Ramos (cell line): ENCODE results near the gene SMAD3.
"Not testable (repeated sequence)": the region's sequence is repeated elsewhere in the genome, so short reads cannot be mapped to it uniquely, and the experiment has no call there.

Source experiments
- in situ Hi-C: fragments of 300-500 bp; cut with MboI; formaldehyde crosslinking; loops from one replicate; pipeline ENCODE4 v1.14.3; 2022; ENCODE audit warnings: low sequenced_read_pairs; ENCODE audit not compliant: unreplicated experiment

SMAD3 gene

GRCh38 chr15:67150023-67150860, 84.8 kb downstream of the SMAD3 start:
- in situ Hi-C loops = no loop called here

DNA sequence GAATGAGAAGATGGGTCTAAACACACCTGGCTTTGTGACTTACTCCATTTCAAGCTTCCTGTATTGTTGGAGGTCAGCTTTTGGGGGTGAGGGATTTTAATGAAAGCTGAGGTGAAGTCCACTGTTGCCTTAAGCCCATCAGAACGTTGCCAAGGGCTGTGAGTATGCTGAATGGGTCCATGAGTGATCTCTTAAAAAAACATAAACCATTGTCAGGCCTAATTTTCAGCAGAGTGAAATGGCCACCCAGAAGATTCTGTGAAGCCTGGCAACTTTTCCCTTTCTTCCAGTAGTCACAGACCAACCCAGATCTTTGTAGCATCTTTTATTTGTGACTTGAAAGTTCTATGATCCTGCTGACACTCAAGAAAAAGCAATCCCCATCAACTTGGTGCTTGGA, 87.0 kb downstream of the SMAD3 start:
- in situ Hi-C loops = no loop called here

DNA sequence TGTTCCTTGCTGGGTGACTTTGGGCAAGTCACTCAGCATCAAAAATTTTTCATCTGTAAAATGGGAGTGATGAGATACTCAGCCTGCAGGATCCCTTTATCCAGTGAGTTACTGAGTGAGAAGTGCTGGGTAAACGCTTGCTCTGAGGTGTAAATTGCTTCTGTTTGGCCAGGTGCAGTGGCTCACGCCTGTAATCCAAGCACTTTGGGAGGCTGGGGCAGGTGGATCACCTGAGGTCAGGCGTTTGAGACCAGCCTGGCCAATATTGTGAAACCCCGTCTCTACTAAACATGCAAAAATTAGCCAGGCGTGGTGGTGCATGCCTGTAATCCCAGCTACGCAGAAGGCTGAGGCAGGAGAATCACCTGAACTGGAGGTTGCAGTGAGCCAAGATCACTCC, 87.6 kb downstream of the SMAD3 start:
- in situ Hi-C loops = not testable (repeated sequence)

DNA sequence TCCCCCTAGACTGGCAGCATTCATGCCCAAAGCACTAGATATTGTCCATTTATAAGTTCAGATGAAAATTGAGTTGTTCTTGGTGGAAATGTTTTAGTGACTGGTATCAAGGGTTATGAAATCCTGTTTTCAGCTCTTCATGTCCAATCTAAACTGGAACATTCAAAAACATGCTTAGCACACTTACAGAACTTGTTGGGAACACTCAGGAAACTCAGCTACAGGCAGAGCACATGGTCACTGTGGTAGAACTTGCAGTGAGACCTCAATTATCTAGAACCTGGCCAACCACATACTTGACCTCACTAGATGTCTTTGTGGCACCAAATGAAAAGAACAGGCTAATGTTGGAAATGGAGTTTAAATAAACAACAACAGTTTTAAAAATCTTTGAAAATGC, 88.8 kb downstream of the SMAD3 start:
- in situ Hi-C loops = no loop called here

DNA sequence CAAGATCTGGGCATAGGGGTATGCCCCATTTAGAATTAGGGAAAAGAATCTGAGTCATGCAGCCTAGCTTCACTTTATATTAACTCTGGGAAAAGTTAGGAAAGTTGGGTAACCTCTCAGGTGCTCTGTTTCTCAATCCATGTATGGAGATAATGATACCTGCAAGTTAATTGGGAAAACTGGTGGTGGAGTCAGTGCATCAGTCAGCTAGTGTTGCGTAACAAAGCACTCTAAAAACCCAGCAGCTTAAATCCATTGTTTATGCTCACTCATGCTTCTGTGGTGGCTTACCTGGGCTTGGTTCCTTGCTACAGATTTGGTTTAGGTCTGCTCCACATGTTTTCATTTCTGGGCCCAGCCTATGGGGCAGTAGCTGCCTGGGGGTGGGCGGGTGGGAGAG, 91.0 kb downstream of the SMAD3 start:
- in situ Hi-C loops = no loop called here

GRCh38 chr15:67156834-67157233, 91.4 kb downstream of the SMAD3 start:
- in situ Hi-C loops = no loop called here

DNA sequence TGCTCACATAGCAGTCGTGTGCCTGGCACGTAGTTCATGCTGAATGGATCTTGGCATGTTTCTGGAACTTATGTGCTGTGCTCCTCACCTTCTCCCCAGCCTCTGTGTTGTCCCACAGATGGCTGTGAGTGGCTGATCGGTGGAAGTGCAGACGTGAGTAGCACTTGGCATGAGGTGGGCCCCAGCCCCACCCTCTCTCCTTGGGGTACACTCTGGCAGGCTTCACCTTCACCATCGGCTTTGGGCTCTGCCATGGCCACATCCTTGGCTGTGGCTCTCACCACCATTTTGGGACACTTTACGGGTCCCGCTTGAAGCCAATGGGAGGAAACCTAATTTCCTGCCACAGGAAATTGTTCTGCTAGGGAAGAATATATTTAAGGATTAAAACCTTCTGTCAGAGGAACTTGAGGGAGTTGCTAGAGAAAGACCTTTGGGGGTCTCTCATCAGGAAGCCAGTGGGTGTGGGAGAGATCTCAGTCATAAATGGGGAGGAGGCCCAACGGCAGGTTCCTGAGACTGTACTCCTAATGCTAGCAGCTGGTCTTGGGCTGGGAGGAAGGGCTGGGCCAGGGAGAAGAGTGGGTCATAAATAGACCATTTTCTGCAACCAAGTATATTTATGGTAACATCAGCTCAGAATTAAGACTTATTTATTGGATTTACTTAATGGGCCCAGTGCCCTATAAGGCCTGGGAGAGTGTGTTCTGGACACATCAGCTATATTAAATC, 92.3 kb downstream of the SMAD3 start:
- in situ Hi-C loops = no loop called here

DNA sequence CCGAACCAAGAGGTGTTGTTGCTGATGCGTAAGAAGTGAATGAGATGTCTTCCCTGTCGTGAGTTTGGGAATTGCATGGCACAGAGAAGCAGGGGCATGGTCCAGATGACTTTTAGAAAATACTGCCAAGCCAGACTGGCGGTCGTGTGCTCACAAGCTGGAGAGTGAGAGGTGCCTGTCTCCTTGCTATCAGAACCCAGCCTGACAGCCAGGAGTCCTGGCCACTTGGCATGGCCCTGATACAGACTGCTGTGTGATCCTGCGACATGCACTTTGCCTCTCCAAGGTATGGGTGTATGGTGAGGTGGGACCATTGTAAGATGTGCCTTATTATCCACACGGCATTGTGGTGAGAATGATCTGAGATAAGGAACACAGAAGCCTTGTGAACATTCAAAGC, 93.0 kb downstream of the SMAD3 start:
- in situ Hi-C loops = no loop called here

GRCh38 chr15:67161412-67161811, 96.0 kb downstream of the SMAD3 start:
- in situ Hi-C loops = no loop called here

- in situ Hi-C loops = no loop called here
These were observed 96.5 kb downstream of the SMAD3 start for GRCh38 chr15:67161881-67162280.

DNA sequence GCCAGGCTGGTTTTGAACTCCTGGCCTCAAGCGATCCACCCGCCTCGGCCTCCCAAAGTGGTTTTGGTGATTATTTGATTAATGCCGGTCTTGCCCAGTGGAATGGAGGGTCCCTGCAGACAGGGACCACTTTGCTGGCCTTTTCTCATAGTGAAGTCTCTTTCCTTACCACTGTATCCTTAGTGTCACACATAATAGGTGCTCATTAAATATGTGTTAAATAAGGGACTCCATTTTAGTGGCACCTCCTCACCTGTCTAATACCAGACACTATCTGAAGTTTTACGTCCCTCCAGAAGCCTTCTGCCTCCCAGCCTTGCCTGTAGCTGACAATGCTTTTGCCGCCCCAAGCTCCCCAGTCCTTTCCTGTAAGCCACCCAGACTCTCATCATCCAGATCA, 97.8 kb downstream of the SMAD3 start:
- in situ Hi-C loops = no loop called here

GRCh38 chr15:67164401-67164791, 99.0 kb downstream of the SMAD3 start:
- in situ Hi-C loops = no loop called here

DNA sequence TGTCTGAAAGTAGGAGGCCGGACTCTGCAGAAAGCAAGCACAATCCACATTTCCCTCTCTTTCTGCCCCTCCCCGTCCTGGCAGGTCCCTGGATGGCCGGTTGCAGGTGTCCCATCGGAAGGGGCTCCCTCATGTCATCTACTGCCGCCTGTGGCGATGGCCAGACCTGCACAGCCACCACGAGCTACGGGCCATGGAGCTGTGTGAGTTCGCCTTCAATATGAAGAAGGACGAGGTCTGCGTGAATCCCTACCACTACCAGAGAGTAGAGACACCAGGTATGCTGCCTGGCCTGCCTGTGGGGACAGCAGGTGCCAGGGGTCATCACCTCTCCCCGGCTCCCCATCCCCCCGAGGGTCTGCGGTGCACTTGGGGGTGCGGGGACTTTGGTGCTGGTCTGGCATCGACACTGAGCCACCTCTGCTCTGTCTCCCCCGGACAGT, 99.4 kb downstream of the SMAD3 start:
- in situ Hi-C loops = no loop called here

DNA sequence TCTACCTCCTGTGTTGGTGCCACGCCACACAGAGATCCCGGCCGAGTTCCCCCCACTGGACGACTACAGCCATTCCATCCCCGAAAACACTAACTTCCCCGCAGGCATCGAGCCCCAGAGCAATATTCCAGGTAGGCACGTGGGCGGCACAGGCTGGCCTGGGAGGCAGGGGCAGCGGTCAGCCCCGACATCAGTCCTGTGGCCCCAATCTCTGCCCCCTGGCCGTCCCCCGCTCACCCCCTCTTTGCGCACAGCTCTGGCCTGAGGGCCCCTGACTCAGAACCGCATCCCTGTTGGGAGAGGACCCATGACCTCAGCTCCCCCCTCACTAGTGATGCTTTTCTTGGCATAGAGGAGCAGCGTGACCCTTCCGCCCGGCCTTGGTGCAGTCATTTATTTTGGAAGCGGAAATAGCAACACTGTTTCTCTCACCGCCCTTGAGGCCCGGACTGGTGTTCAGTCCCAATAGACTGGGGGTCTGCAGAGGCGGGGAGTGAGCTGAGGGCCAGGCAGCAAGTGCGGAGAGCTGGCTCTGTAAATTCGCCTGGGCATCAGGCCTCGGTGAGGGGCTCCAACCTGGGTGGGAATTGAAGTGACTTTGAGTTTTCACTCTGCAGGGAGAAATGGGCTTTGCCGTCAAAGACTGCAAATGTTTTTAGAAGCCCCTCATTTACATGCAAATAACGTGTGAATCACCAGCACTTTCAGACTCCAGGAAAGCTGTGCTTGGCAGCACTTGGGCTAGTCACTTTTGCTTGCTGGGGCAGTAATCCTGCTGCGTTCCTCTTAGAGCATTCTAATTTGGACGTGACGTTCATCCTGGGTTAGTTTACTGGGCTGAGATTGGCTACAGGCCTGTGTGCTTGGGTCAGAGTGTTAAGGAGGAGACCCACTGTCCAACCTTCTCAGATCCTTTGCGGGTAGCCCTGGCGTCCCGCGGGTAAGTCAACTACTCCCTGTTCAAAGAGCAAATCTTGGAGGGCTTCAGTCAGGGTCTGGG, 100.2 kb downstream of the SMAD3 start:
- in situ Hi-C loops = no loop called here

DNA sequence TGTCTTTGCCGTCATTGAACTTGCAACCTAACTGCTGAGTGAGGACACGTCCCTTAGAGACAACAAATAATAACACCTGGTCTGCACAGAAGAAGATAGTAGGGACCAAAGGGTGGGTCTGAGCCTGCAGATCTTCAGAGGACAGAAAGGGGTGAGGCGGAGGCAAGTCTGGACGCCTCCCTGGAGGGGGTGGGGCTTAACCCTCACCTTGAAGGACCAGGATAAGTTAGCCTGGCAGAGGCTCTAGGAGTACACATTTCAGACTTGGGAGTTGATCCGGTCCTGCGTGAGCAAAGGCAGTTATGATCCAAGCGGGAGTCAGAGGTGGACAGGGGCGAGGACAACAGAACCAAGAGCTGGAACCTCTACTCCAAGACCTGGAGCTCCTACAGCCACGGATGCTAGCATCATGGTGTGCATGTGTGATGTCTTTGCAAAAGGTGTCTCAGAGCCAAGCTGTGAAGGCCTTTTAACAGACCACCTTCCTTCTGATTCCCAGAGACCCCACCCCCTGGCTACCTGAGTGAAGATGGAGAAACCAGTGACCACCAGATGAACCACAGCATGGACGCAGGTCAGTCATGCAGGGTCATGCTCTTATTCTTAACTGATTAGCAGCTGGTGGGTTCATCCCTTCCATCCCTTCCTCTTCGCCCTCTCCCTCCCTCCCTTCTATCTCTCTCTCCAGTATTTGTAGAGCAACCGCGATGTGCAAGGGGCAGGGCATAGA, 101.0 kb downstream of the SMAD3 start:
- in situ Hi-C loops = no loop called here

- in situ Hi-C loops = no loop called here
These were observed 101.7 kb downstream of the SMAD3 start for GRCh38 chr15:67167091-67167490.

DNA sequence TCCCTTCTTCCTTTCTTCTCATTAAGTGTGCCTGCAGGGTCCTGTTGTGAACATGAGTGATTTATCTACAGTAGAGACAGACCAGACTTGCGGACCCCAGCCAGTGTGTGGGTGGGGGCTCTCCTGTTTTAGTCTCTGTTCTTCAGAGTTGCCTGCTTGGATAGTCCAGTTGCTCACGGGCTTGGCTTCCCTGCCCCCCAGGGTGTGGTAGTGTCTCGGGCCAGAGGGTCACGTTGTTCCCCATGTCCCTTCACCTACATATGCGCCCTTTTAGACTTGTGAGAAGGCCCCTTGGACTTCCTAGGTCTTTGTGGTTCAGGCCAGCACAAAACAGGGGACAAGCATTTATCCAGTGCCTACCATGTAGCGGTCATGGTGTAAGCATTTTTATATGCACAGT, 103.3 kb downstream of the SMAD3 start:
- in situ Hi-C loops = no loop called here

DNA sequence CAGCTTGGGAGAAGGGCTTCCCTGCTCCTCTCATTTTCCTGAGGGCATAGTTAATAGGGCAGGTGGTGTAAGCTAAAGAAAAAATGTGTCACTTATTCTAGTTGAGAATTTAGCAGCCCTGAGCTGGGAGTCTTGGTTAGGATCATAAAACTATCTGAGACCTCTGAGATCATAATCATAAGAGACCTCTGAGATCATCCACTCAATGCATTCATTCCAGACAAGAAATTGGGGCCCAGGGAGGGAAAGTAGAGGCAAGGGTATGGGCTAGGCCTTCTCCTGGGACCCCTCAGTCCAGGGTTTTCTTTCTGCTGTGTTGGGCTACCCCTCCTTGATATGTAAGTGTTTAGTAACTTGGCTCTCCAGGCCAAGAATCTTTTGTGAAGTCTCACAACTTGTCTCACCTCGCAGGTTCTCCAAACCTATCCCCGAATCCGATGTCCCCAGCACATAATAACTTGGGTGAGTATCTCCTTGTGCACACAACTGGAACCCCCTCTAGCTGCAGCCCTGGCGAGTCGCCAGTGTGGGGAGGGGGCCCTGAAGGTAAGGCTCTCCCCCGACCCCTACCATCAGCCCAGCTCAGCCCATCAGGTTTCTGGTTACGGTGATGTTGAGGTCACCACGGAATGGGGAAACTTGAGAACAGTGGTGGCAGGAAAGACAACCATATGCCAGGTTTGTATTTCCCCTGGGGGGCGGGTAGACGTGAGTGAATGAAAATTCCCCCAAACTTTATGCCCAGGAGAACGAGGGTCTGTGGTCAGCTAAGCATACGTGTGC, 104.9 kb downstream of the SMAD3 start:
- in situ Hi-C loops = no loop called here

DNA sequence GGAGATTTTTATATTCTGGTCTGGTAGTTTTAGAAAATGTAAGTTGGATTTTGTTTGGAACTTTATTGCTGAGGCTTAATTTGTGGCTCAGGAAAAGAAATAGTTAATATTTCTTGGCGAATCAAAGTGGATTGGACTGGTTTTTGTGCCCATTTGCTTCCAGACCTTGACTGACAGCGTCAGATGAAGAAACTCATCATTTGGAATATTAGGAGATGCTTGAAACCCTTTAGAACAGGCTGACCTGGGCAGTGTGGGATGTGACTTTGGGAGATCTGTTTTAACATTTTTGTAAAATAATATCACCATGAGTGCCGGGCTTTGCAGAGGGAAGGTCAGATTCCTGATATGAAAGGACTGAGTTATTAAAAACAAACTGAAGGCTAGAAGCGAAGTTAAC, 106.1 kb downstream of the SMAD3 start:
- in situ Hi-C loops = no loop called here
